Activated naive CD4-positive, alpha-beta T cell treated with anti-CD3 and anti-CD28 coated beads for 36 hours (primary cell): ENCODE measurements around the gene SERPINB6. TPM values are rescaled to one million over a fixed set of nuclear protein-coding genes. Genes with fewer than 3 reads are reported as not detected.
"Not testable (repeated sequence)": the region's sequence is repeated elsewhere in the genome, so short reads cannot be mapped to it uniquely, and the experiment has no call there.

Source experiments
- CTCF ChIA-PET: fragments of 350-600 bp; sonication (Branson Sonifier 250); formaldehyde crosslinking; loops from one replicate; lab custom pipeline; 2021; ENCODE audit warnings: antibody characterized with exemption; lab: Charles Lee
- DNase-seq: peaks from one replicate; pipeline ENCODE4 v3.0.0-alpha.2; 2020
- H3K27ac Mint-ChIP-seq: one replicate; pipeline ENCODE4 v1.8.0; 2021; ENCODE audit warnings: mild to moderate bottlenecking, mixed read lengths
- H3K27me3 Mint-ChIP-seq: one replicate; pipeline ENCODE4 v1.8.0; 2021; ENCODE audit warnings: low read depth, mixed read lengths
- H3K36me3 Mint-ChIP-seq: one replicate; pipeline ENCODE4 v1.8.0; 2021; ENCODE audit warnings: low read depth, mixed read lengths
- H3K4me1 Mint-ChIP-seq: one replicate; pipeline ENCODE4 v1.8.0; 2021; ENCODE audit warnings: low read depth, mixed read lengths
- H3K4me3 Mint-ChIP-seq: one replicate; pipeline ENCODE4 v1.8.0; 2021; ENCODE audit warnings: mild to moderate bottlenecking, moderate library complexity, mixed read lengths
- H3K9me3 Mint-ChIP-seq: one replicate; pipeline ENCODE4 v1.8.0; 2021; ENCODE audit warnings: mixed read lengths
- intact Hi-C: fragments of 100-400 bp; cut with micrococcal nuclease; formaldehyde crosslinking; loops from one replicate; pipeline ENCODE4 v1.15.1; 2023
- total RNA-seq, 2 experiments: library from RNA; stranded (reverse); gene quantifications; one replicate each; pipeline ENCODE4 v1.2.3, GENCODE V29; 2021

The SERPINB6 gene
- total RNA-seq, 2 experiments from 2014 or later = 31.2 to 31.4 TPM

GRCh38 chr6:2984738-2985406 lies 13.5 kb upstream of the SERPINB6 start:
- no peaks in the 10 kb centered on the region for H3K36me3 Mint-ChIP-seq
- no peak overlapping the region for H3K4me3 Mint-ChIP-seq
- no peak for DNase-seq
- H3K4me1 Mint-ChIP-seq = peaks cover 16% of the 10 kb centered on the region
- no peaks in the 10 kb centered on the region for H3K9me3 Mint-ChIP-seq
- CTCF ChIA-PET = interaction anchor here (1.2 kb wide), 1 partner anchor 74 kb away, joined by 3 read pairs; no protein-coding TSS in a partner anchor
- peaks cover 3% of the 10 kb centered on the region for H3K27me3 Mint-ChIP-seq
- intact Hi-C loops = no loop called here
- H3K27ac Mint-ChIP-seq = no peak overlapping the region

GRCh38 chr6:2982426-2983117 lies 11.2 kb upstream of the SERPINB6 start:
- Mint-ChIP-seq H3K36me3 (no peaks in the 10 kb centered on the region), H3K27ac (no peak overlapping the region), H3K9me3 (no peaks in the 10 kb centered on the region), H3K4me3 (no peak overlapping the region), H3K27me3 (peaks cover 3% of the 10 kb centered on the region), H3K4me1 (peaks cover 8% of the 10 kb centered on the region)
- intact Hi-C loops = no loop called here
- CTCF ChIA-PET = no interaction called here
- DNase-seq = no peak

GRCh38 chr6:2980465-2980855 lies 9.1 kb upstream of the SERPINB6 start:
- intact Hi-C loops = no loop called here
- H3K4me3 Mint-ChIP-seq = no peak overlapping the region
- peaks cover 3% of the 10 kb centered on the region for H3K27me3 Mint-ChIP-seq
- no peaks in the 10 kb centered on the region for H3K9me3 Mint-ChIP-seq
- peaks cover 10% of the 10 kb centered on the region for H3K4me1 Mint-ChIP-seq
- DNase-seq = no peak
- no peak overlapping the region for H3K27ac Mint-ChIP-seq
- H3K36me3 Mint-ChIP-seq = no peaks in the 10 kb centered on the region
- CTCF ChIA-PET = interaction anchor here (0.8 to 1.7 kb wide), 3 partner anchors 8 to 134 kb away, joined by 3 to 5 read pairs (median 3); no protein-coding TSS in a partner anchor

- Mint-ChIP-seq H3K9me3 (no peaks in the 10 kb centered on the region), H3K36me3 (no peaks in the 10 kb centered on the region), H3K4me1 (peaks cover 10% of the 10 kb centered on the region), H3K27ac (no peak overlapping the region), H3K4me3 (no peak overlapping the region), H3K27me3 (peaks cover 3% of the 10 kb centered on the region)
- CTCF ChIA-PET = interaction anchor here (1.7 kb wide), 1 partner anchor 9 kb away, joined by 5 read pairs; no protein-coding TSS in a partner anchor
- no peak for DNase-seq
- intact Hi-C loops = no loop called here
Observed at GRCh38 chr6:2979819-2980464, 8.6 kb upstream of the SERPINB6 start.

- no peak overlapping the region for H3K27ac Mint-ChIP-seq
- intact Hi-C loops = no loop called here
- H3K36me3 Mint-ChIP-seq = no peaks in the 10 kb centered on the region
- CTCF ChIA-PET = interaction anchor here (1.7 kb wide), 1 partner anchor 10 kb away, joined by 5 read pairs; no protein-coding TSS in a partner anchor
- no peak for DNase-seq
- no peak overlapping the region for H3K4me3 Mint-ChIP-seq
- peaks cover 3% of the 10 kb centered on the region for H3K27me3 Mint-ChIP-seq
- H3K9me3 Mint-ChIP-seq = no peaks in the 10 kb centered on the region
- peaks cover 10% of the 10 kb centered on the region for H3K4me1 Mint-ChIP-seq
Observed at GRCh38 chr6:2978923-2979322, 7.6 kb upstream of the SERPINB6 start.

GRCh38 chr6:2977799-2978590 lies 6.6 kb upstream of the SERPINB6 start:
- intact Hi-C loops = no loop called here
- no peak overlapping the region for H3K4me3 Mint-ChIP-seq
- H3K27ac Mint-ChIP-seq = no peak overlapping the region
- peaks cover 10% of the 10 kb centered on the region for H3K4me1 Mint-ChIP-seq
- H3K36me3 Mint-ChIP-seq = no peaks in the 10 kb centered on the region
- peaks cover 3% of the 10 kb centered on the region for H3K27me3 Mint-ChIP-seq
- H3K9me3 Mint-ChIP-seq = no peaks in the 10 kb centered on the region
- CTCF ChIA-PET = interaction anchor here (0.7 to 1.2 kb wide), 4 partner anchors 9 to 86 kb away, joined by 3 to 9 read pairs (median 4); no protein-coding TSS in a partner anchor
- DNase-seq = no peak

- CTCF ChIA-PET = interaction anchor here (0.7 to 1.2 kb wide), 4 partner anchors 9 to 86 kb away, joined by 3 to 9 read pairs (median 4); no protein-coding TSS in a partner anchor
- Mint-ChIP-seq H3K9me3 (no peaks in the 10 kb centered on the region), H3K36me3 (no peaks in the 10 kb centered on the region), H3K4me1 (peaks cover 12% of the 10 kb centered on the region), H3K27me3 (peaks cover 4% of the 10 kb centered on the region), H3K27ac (no peak overlapping the region), H3K4me3 (no peak overlapping the region)
- DNase-seq = no peak
- intact Hi-C loops = no loop called here
Observed at GRCh38 chr6:2977290-2977689, 5.9 kb upstream of the SERPINB6 start.

GRCh38 chr6:2976571-2977085 lies 5.3 kb upstream of the SERPINB6 start:
- intact Hi-C loops = no loop called here
- CTCF ChIA-PET = interaction anchor here (0.9 kb wide), 1 partner anchor 17 kb away, joined by 4 read pairs; no protein-coding TSS in a partner anchor
- peaks cover 19% of the 10 kb centered on the region for H3K4me1 Mint-ChIP-seq
- H3K27me3 Mint-ChIP-seq = peaks cover 4% of the 10 kb centered on the region
- H3K36me3 Mint-ChIP-seq = no peaks in the 10 kb centered on the region
- DNase-seq = no peak
- no peaks in the 10 kb centered on the region for H3K9me3 Mint-ChIP-seq
- no peak overlapping the region for H3K4me3 Mint-ChIP-seq
- H3K27ac Mint-ChIP-seq = no peak overlapping the region

- H3K4me3 Mint-ChIP-seq = no peak overlapping the region
- H3K27ac Mint-ChIP-seq = no peak overlapping the region
- no peaks in the 10 kb centered on the region for H3K9me3 Mint-ChIP-seq
- H3K36me3 Mint-ChIP-seq = no peaks in the 10 kb centered on the region
- peaks cover 4% of the 10 kb centered on the region for H3K27me3 Mint-ChIP-seq
- peaks cover 16% of the 10 kb centered on the region for H3K4me1 Mint-ChIP-seq
- CTCF ChIA-PET = interaction anchor here (0.9 to 1.0 kb wide), 2 partner anchors 17 to 43 kb away, joined by 4 read pairs; no protein-coding TSS in a partner anchor
- intact Hi-C loops = no loop called here
- no peak for DNase-seq
Observed at GRCh38 chr6:2976060-2976459, 4.7 kb upstream of the SERPINB6 start.

- Mint-ChIP-seq H3K4me3 (no peak overlapping the region), H3K9me3 (no peaks in the 10 kb centered on the region), H3K27me3 (peaks cover 4% of the 10 kb centered on the region), H3K36me3 (no peaks in the 10 kb centered on the region), H3K4me1 (peaks cover 24% of the 10 kb centered on the region), H3K27ac (no peak overlapping the region)
- intact Hi-C loops = no loop called here
- CTCF ChIA-PET = interaction anchor here (0.8 to 1.6 kb wide), 3 partner anchors 18 to 182 kb away, joined by 3 to 7 read pairs (median 6); no protein-coding TSS in a partner anchor
- no peak for DNase-seq
Observed at GRCh38 chr6:2973676-2974075, 2.3 kb upstream of the SERPINB6 start.

GRCh38 chr6:2973180-2973579 lies 1.8 kb upstream of the SERPINB6 start:
- H3K27me3 Mint-ChIP-seq, intact Hi-C loops, H3K4me3 Mint-ChIP-seq, H3K27ac Mint-ChIP-seq, H3K9me3 Mint-ChIP-seq, DNase-seq, H3K36me3 Mint-ChIP-seq: not testable (repeated sequence)
- CTCF ChIA-PET = interaction anchor here (0.8 kb wide), 1 partner anchor 182 kb away, joined by 6 read pairs; no protein-coding TSS in a partner anchor
- peaks cover 24% of the 10 kb centered on the region for H3K4me1 Mint-ChIP-seq
